PFSK-1 (cell line): ENCODE results near the gene STK11.
A peak's percentile ranks its signal among the peaks of the same experiment; 100 is the strongest.

Source experiments
- FOXP2 ChIP-seq: optimal IDR thresholded peaks from 2 replicates; pipeline ENCODE3; 2011; ENCODE audit warnings: borderline replicate concordance, control low read depth, inconsistent platforms; ENCODE audit not compliant: insufficient read depth; ENCODE audit errors: extremely low read length, extremely low read depth
- POLR2AphosphoS5 ChIP-seq: IDR thresholded peaks from 2 replicates; pipeline ENCODE4 v1.6.1; 2012; ENCODE audit warnings: low read depth, mild to moderate bottlenecking, control low read depth, low read length, moderate library complexity
- SIN3A ChIP-seq: IDR thresholded peaks from 2 replicates; pipeline ENCODE4 v1.6.1; 2012; ENCODE audit warnings: mild to moderate bottlenecking, low read length, moderate library complexity, borderline replicate concordance; ENCODE audit not compliant: insufficient read depth
- TAF1 ChIP-seq: IDR thresholded peaks from 2 replicates; pipeline ENCODE4 v1.6.1; 2012; ENCODE audit warnings: low read length, control low read depth, borderline replicate concordance; ENCODE audit not compliant: insufficient read depth
- TF ChIP-seq, protein P1 (sequence below), 2 experiments: IDR thresholded peaks; 2 replicates each; pipeline versions ENCODE4 v1.6.1 to v1.8.0; 2011 to 2012; ENCODE audit warnings: low read depth in 2 of 2, low read length in 2 of 2, control low read depth in 1 of 2, inconsistent platforms in 1 of 2, mild to moderate bottlenecking in 1 of 2, moderate library complexity in 1 of 2; ENCODE audit not compliant: insufficient read depth in 1 of 2

Gene STK11

DNA sequence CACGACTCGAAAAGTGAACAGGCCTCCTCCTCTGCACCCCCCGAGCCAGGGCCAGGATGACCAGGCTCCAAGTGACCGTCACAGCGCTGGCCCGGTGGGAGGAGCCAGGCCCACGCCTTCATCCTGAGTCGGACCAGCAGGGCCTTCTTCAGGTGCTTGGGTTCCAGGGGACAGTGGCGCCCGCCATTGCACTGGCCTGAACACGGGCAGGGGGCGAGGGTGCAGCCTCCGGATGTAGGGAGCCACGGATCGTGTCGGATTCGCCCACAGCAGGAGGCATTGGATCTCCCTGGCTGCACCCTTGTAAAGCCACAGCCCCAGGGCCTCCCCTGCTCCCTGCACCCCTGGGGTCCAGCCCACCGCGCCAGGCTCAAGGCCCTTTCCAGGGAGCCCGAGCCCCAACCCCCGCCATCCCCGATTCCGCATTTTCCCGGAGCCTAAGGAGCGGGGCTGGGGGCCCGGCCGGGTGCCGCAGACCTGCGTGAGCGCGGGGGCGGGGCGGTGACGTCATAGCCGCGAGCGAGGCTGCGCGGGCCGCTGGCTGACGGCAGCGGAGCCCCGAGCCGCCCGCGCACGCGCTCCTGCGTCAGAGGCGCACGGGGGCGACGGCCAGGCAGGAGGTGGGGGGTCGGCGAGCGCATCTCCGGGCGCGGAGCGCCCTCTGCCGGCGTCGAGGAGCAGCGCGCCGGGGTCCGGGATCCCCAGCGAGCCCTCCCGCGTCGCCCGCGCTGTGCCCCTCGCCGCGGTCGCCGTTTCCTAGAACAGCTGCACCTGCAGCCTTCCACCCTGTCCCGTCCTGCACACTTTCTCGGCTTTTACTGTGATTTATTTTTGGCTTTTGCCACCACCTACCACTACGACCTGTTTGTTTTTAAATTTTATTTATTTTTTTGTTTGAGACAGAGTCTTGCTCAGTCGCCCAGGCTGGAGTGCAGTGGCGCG is 34.5 kb downstream of the STK11 start:
- no peak for TF ChIP-seq FOXP2
- TF ChIP-seq POLR2AphosphoS5: no peak
- TF ChIP-seq TAF1: no peak
- TF ChIP-seq, protein P1, sequence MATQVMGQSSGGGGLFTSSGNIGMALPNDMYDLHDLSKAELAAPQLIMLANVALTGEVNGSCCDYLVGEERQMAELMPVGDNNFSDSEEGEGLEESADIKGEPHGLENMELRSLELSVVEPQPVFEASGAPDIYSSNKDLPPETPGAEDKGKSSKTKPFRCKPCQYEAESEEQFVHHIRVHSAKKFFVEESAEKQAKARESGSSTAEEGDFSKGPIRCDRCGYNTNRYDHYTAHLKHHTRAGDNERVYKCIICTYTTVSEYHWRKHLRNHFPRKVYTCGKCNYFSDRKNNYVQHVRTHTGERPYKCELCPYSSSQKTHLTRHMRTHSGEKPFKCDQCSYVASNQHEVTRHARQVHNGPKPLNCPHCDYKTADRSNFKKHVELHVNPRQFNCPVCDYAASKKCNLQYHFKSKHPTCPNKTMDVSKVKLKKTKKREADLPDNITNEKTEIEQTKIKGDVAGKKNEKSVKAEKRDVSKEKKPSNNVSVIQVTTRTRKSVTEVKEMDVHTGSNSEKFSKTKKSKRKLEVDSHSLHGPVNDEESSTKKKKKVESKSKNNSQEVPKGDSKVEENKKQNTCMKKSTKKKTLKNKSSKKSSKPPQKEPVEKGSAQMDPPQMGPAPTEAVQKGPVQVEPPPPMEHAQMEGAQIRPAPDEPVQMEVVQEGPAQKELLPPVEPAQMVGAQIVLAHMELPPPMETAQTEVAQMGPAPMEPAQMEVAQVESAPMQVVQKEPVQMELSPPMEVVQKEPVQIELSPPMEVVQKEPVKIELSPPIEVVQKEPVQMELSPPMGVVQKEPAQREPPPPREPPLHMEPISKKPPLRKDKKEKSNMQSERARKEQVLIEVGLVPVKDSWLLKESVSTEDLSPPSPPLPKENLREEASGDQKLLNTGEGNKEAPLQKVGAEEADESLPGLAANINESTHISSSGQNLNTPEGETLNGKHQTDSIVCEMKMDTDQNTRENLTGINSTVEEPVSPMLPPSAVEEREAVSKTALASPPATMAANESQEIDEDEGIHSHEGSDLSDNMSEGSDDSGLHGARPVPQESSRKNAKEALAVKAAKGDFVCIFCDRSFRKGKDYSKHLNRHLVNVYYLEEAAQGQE (IDR thresholded peaks at IDR 0.05; ENCODE audit: insufficient read depth in 1 of 2, low read depth in 2 of 2, low read length in 2 of 2): no peak
- TF ChIP-seq SIN3A: no peak

DNA sequence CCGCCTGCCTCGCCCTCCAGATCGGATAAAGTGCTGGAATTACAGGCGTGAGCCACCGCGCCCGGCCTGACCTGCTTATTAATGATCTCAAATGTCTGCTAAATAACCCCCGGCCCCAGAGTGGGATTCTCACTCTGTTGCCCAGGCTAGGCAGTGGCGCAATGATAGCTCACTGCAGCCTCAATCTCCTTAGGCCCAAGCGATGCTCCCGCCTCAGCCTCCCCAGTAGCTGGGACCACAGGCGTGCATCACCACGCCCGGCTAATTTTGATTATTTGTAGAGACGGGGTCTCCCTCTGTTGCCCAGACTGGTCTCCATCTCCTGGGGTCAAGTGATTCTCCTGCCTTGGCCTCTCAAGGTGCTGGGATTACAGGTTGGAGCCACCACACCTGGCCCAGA is 35.3 kb downstream of the STK11 start:
- TF ChIP-seq SIN3A: no peak
- no peak for TF ChIP-seq FOXP2
- TF ChIP-seq, protein P1 (IDR thresholded peaks at IDR 0.05; ENCODE audit: insufficient read depth in 1 of 2, low read depth in 2 of 2, low read length in 2 of 2): no peak
- TF ChIP-seq POLR2AphosphoS5: no peak
- no peak for TF ChIP-seq TAF1

DNA sequence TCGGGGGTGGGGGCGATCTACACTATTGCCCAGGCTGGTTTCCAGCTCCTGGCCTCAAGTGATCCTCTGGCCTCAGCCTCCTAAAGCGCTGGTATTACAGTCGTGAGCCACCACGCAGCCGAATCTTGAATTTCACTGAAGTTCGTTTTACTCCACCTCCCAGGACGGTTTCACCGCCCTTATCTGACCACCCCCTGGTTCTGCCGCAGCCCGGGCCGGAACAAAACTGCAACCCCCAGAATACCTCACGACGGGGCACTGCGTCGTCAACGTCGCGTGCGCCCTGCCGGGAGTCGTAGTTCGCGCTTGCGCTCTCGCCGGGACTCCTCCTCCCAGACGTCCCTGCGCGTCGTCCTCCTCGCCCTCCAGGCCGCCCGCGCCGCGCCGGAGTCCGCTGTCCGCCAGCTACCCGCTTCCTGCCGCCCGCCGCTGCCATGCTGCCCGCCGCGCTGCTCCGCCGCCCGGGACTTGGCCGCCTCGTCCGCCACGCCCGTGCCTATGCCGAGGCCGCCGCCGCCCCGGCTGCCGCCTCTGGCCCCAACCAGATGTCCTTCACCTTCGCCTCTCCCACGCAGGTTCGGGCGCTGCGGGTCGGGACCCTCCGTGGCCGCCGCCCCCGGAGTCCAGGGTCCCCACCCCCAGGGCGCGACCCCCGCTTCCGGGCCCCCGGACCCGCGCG is 36.0 kb downstream of the STK11 start, which contains the start of gene ATP5F1D:
ATP5F1D (plus strand) TSS at position 335 of the 679 bp plus-strand sequence; CDS start at position 435, 100 bp downstream.
- TF ChIP-seq, protein P1 (IDR thresholded peaks at IDR 0.05; ENCODE audit: insufficient read depth in 1 of 2, low read depth in 2 of 2, low read length in 2 of 2): peak in 1 of 2 experiments; percentile 44; a peak in 1 of 4 replicates
- TF ChIP-seq SIN3A: no peak
- TF ChIP-seq TAF1: peak; percentile 60; the same call in 1 of the 2 replicates

DNA sequence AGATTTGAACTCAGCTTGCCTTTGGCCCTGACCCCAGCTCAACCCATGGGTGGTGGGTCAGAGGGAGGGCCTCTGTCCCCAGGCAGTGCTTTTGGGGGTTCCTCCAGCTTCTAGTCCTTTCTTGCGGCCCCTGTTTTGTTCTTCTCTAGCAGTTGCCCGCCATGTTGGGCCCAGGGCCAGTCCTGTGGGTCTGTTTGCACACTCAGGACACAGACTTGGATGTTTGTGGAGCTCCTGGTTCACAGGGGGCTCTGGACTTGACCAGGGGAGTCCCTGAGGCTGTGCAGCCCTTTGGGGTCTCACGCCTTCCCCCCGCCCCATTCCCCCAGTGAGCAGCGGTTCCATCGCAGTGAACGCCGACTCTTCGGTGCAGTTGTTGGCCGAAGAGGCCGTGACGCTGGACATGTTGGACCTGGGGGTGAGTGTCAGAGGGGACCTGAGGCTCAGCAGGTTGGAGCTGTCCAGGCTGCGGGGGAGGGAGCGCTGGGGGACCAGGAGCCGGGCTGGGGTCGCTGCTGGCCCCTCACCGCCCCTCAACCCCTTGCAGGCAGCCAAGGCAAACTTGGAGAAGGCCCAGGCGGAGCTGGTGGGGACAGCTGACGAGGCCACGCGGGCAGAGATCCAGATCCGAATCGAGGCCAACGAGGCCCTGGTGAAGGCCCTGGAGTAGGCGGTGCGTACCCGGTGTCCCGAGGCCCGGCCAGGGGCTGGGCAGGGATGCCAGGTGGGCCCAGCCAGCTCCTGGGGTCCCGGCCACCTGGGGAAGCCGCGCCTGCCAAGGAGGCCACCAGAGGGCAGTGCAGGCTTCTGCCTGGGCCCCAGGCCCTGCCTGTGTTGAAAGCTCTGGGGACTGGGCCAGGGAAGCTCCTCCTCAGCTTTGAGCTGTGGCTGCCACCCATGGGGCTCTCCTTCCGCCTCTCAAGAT is 38.5 kb downstream of the STK11 start:
- TF ChIP-seq, protein P1 (IDR thresholded peaks at IDR 0.05; ENCODE audit: insufficient read depth in 1 of 2, low read depth in 2 of 2, low read length in 2 of 2): no peak
- TF ChIP-seq POLR2AphosphoS5: no peak
